HG03103 (cell line): ENCODE data around the gene BSDC1.

ENCODE experiments used
- ATAC-seq: cut with Tn5 transposase; IDR thresholded peaks from one replicate; pipeline ENCODE4 v1.9.1; 2021; ENCODE audit warnings: low read depth; ENCODE audit not compliant: unreplicated experiment

The BSDC1 gene

GRCh38 chr1:32394890-32395432 lies 720 bp upstream of the BSDC1 start:
- ATAC-seq, result no peak

- no peak for ATAC-seq
Observed at GRCh38 chr1:32393832-32394140, 455 bp downstream of the BSDC1 start.

- no peak for ATAC-seq
Observed at GRCh38 chr1:32393136-32393535, 1.1 kb downstream of the BSDC1 start.

- ATAC-seq, result no peak
Observed at GRCh38 chr1:32392325-32392724, 1.9 kb downstream of the BSDC1 start.

- ATAC-seq, result no peak
Observed at GRCh38 chr1:32390904-32391870, 3.1 kb downstream of the BSDC1 start.

- no peak for ATAC-seq
Observed at GRCh38 chr1:32388641-32389040, 5.6 kb downstream of the BSDC1 start.

- no peak for ATAC-seq
Observed at GRCh38 chr1:32386676-32387392, 7.4 kb downstream of the BSDC1 start.

- ATAC-seq, result no peak
Observed at GRCh38 chr1:32380057-32380456, 14.2 kb downstream of the BSDC1 start.

- ATAC-seq, result no peak
Observed at GRCh38 chr1:32377541-32378220, 16.6 kb downstream of the BSDC1 start.

- no peak for ATAC-seq
Observed at GRCh38 chr1:32376199-32376598, 18.0 kb downstream of the BSDC1 start.

GRCh38 chr1:32373996-32374592 lies 20.1 kb downstream of the BSDC1 start:
- no peak for ATAC-seq

GRCh38 chr1:32372149-32372756 lies 22.0 kb downstream of the BSDC1 start:
- no peak for ATAC-seq

- ATAC-seq, result no peak
Observed at GRCh38 chr1:32367912-32368635, 26.2 kb downstream of the BSDC1 start.

- ATAC-seq, result no peak
Observed at GRCh38 chr1:32365445-32365844, 28.8 kb downstream of the BSDC1 start.

- ATAC-seq, result no peak
Observed at GRCh38 chr1:32364836-32365235, 29.4 kb downstream of the BSDC1 start.

- ATAC-seq, result no peak
Observed at GRCh38 chr1:32363713-32364112, 30.5 kb downstream of the BSDC1 start.

GRCh38 chr1:32362474-32363313 lies 31.5 kb downstream of the BSDC1 start, which contains the start of the genes FAM229A and TSSK3:
TSS of gene FAM229A (minus strand) at chr1:32362485. CDS start at chr1:32362091, 394 bp downstream.
TSS of gene TSSK3 (plus strand) at chr1:32362539. CDS start at chr1:32362702, 163 bp downstream.
- no peak for ATAC-seq

- no peak for ATAC-seq
Observed at GRCh38 chr1:32361674-32362473, 32.4 kb downstream of the BSDC1 start.
